HepG2 (cell line): Measurements from ENCODE around the gene PLXNB2. TPM values are rescaled to one million over a fixed set of nuclear protein-coding genes. Genes with fewer than 3 reads are reported as not detected.

Source experiments
- ATAC-seq: fragments of 200-7000 bp; cut with Tn5 transposase; 3 replicates; pipeline ENCODE4 v1.9.1; 2020; ENCODE audit warnings: mild to moderate bottlenecking, moderate library complexity
- BruUV-seq: library from RNA; stranded (reverse); fragments of 400-500 nt; replicated peaks from 2 replicates; lab custom pipeline; 2021; lab: Mats Ljungman, UMichigan
- CTCF ChIA-PET: fragments of 300-600 bp; formaldehyde crosslinking; extraction: SDS; loops from one replicate; lab custom pipeline; 2021; ENCODE audit warnings: low total read pairs, inconsistent platforms, low intra/inter-chr PET ratio; lab: Yijun Ruan, JAX
- POLR2A ChIA-PET: fragments of 350-600 bp; sonication (Branson Sonifier 250); formaldehyde crosslinking; loops from one replicate; lab custom pipeline; 2020; ENCODE audit warnings: antibody characterized with exemption, inconsistent platforms; lab: Yijun Ruan, JAX
- DNase-seq: peaks from one replicate; pipeline ENCODE4 v3.0.0-alpha.2; 2015; ENCODE audit warnings: low spot score
- FAIRE-seq: peaks from 3 replicates; lab custom pipeline; 2011; peaks lifted over from hg19 to GRCh38; lab: Jason Lieb, UNC
- H2AFZ ChIP-seq: one replicate; pipeline ENCODE4 v1.6.1; 2011; ENCODE audit warnings: low read length, inconsistent platforms
- H3K27ac ChIP-seq: fragments of 300-600 bp; 3 replicates; pipeline ENCODE4 v1.8.0; 2011; ENCODE audit warnings: mixed run types, mild to moderate bottlenecking, mixed read lengths, low read length, inconsistent platforms; ENCODE audit not compliant: insufficient read depth; ENCODE audit errors: extremely low read length
- H3K27me3 ChIP-seq, 2 experiments: fragments of 200-600 bp in 1 of 2; 2 replicates in 1 of 2; 3 replicates in 1 of 2; pipeline versions ENCODE4 v1.6.0 to v1.8.0; 2011; ENCODE audit warnings: low read length in 2 of 2, mild to moderate bottlenecking in 2 of 2, moderate library complexity in 2 of 2, inconsistent platforms in 1 of 2; ENCODE audit not compliant: insufficient read depth in 2 of 2, control insufficient read depth in 1 of 2
- H3K36me3 ChIP-seq, 2 experiments: fragments of 200-600 bp in 1 of 2; replicated peaks in 1 of 2; 2 replicates in 1 of 2; 3 replicates in 1 of 2; pipeline versions ENCODE4 v1.5.1 to v1.8.0; 2011; ENCODE audit warnings: low read length in 2 of 2, inconsistent platforms in 1 of 2; ENCODE audit not compliant: insufficient read depth in 2 of 2, control insufficient read depth in 1 of 2
- H3K4me1 ChIP-seq: 2 replicates; pipeline ENCODE4 v1.5.1; 2012; ENCODE audit warnings: low read length, inconsistent platforms; ENCODE audit not compliant: insufficient read depth
- H3K4me2 ChIP-seq: 2 replicates; pipeline ENCODE4 v1.6.0; 2011; ENCODE audit warnings: low read depth, low read length, inconsistent platforms
- H3K4me3 ChIP-seq, 3 experiments: fragments of 200-600 bp in 1 of 3; sonication (generic), shearing (Covaris generic) in 1 of 3; replicated peaks in 1 of 3; 2 replicates each; pipeline ENCODE4 v1.5.1; 2011 to 2016; ENCODE audit warnings: low read length in 3 of 3, inconsistent platforms in 2 of 3, low read depth in 2 of 3, mild to moderate bottlenecking in 2 of 3, control low read depth in 1 of 3, mixed read lengths in 1 of 3; ENCODE audit not compliant: insufficient read depth in 1 of 3
- H3K79me2 ChIP-seq: one replicate; pipeline ENCODE4 v1.6.1; 2011; ENCODE audit warnings: low read length, inconsistent platforms; ENCODE audit not compliant: insufficient read depth
- H3K9ac ChIP-seq: 2 replicates; pipeline ENCODE4 v1.6.0; 2011; ENCODE audit warnings: mild to moderate bottlenecking, low read depth, low read length, inconsistent platforms; ENCODE audit not compliant: insufficient read depth
- H3K9me3 ChIP-seq: 2 replicates; pipeline ENCODE4 v1.5.1; 2012; ENCODE audit warnings: mild to moderate bottlenecking, low read length
- H4K20me1 ChIP-seq: 2 replicates; pipeline ENCODE4 v1.6.0; 2011; ENCODE audit warnings: inconsistent platforms, mild to moderate bottlenecking, low read length, moderate library complexity; ENCODE audit not compliant: insufficient read depth
- DPF2 ChIP-seq: sonication (generic); formaldehyde crosslinking; IDR thresholded peaks from 2 replicates; pipeline ENCODE4 v1.4.0; 2020; ENCODE audit warnings: mild to moderate bottlenecking, low read depth, missing genetic modification reagents, borderline replicate concordance
- MAFF ChIP-seq: IDR thresholded peaks from 2 replicates; pipeline ENCODE4 v1.6.1; 2011; ENCODE audit warnings: low read depth, low read length, improper control_type of control experiment
- MAFK ChIP-seq, 2 experiments: IDR thresholded peaks in 1 of 2; conservative IDR thresholded peaks in 1 of 2; 2 replicates each; pipeline ENCODE4 v1.6.1; 2011; ENCODE audit warnings: improper control_type of control experiment in 2 of 2, low read length in 2 of 2
- MEF2D ChIP-seq: sonication (generic); formaldehyde crosslinking; IDR thresholded peaks from 2 replicates; pipeline ENCODE4 v1.5.1; 2020; ENCODE audit warnings: mild to moderate bottlenecking, missing genetic modification reagents
- PAX8 ChIP-seq: sonication (generic); formaldehyde crosslinking; IDR thresholded peaks from 2 replicates; pipeline ENCODE4 v1.8.0; 2022; ENCODE audit warnings: mild to moderate bottlenecking, missing genetic modification reagents, borderline replicate concordance
- SRF ChIP-seq: IDR thresholded peaks from 2 replicates; pipeline ENCODE4 v1.6.1; 2011; ENCODE audit warnings: mild to moderate bottlenecking, low read depth, low read length, moderate library complexity
- ZBTB26 ChIP-seq: IDR thresholded peaks from 2 replicates; pipeline ENCODE4 v1.6.1; 2016; ENCODE audit warnings: missing compliant biosample characterization, missing genetic modification reagents, borderline replicate concordance
- ZFY ChIP-seq: sonication (generic); formaldehyde crosslinking; IDR thresholded peaks from 2 replicates; pipeline ENCODE4 v1.4.0; 2020; ENCODE audit warnings: missing genetic modification reagents
- ZNF570 ChIP-seq: sonication (generic); formaldehyde crosslinking; IDR thresholded peaks from 2 replicates; pipeline ENCODE4 v1.4.0; 2020; ENCODE audit warnings: mild to moderate bottlenecking, missing genetic modification reagents, borderline replicate concordance
- WGBS: methylation state at CpG from one replicate; pipeline ENCODE4 v1.1.6; 2017; ENCODE audit warnings: low lambda C conversion rate; 5-methylcytosine and 5-hydroxymethylcytosine counted together
- in situ Hi-C: cut with HindIII; loops from 2 replicates; pipeline ENCODE4 v1.10.0; 2017; ENCODE audit warnings: low pct_unique_long_range_greater_than_20kb; ENCODE audit not compliant: extremely low pct_ligation_motif_present
- intact Hi-C: fragments of 100-400 bp; cut with micrococcal nuclease; formaldehyde crosslinking; loops from one replicate; pipeline ENCODE4 v1.10.0; 2022; ENCODE audit not compliant: unreplicated experiment
- polyA plus RNA-seq, 8 experiments: library from polyadenylated mRNA; depleted of rRNA in 3 of 8; stranded (reverse) in 7 of 8; unstranded in 1 of 8; fragments of >200 nt; fragmentation: Illumina TruSeq in 4 of 8; extraction: Trizol in 4 of 8; gene quantifications; 2 replicates each; pipeline versions ENCODE4 v1.2.1 to v1.2.3, GENCODE V29; 2011 to 2016; ENCODE audit warnings: low read depth in 4 of 8, missing spikeins in 1 of 8, mixed read lengths in 1 of 8; ENCODE audit not compliant: insufficient read depth in 1 of 8
- total RNA-seq, 5 experiments: library from RNA; depleted of rRNA; stranded (reverse); fragments of >200 nt; fragmentation: Illumina TruSeq; extraction: Trizol; gene quantifications; 2 replicates each; pipeline ENCODE4 v1.2.3, GENCODE V29; 2016; ENCODE audit warnings: low read depth in 1 of 5
- TF ChIP-seq, protein P1 (sequence below): sonication (generic); formaldehyde crosslinking; IDR thresholded peaks from 2 replicates; pipeline ENCODE4 v1.5.0; 2020; ENCODE audit warnings: missing genetic modification reagents

Gene PLXNB2
- total and polyA plus RNA-seq, 2 of the 13 experiments (the other 11 are each of a cell fraction or from before 2014, with no cell fraction given), result 32.6 to 68.9 TPM

- TF ChIP-seq SRF, result no peak
- TF ChIP-seq MEF2D, result no peak
- no peak for TF ChIP-seq DPF2 (CRISPR knock-in tag)
- TF ChIP-seq, protein P1, sequence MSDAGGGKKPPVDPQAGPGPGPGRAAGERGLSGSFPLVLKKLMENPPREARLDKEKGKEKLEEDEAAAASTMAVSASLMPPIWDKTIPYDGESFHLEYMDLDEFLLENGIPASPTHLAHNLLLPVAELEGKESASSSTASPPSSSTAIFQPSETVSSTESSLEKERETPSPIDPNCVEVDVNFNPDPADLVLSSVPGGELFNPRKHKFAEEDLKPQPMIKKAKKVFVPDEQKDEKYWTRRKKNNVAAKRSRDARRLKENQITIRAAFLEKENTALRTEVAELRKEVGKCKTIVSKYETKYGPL (CRISPR knock-in tag), result no peak
- TF ChIP-seq ZNF570 (CRISPR knock-in tag), result no peak
- TF ChIP-seq PAX8 (CRISPR knock-in tag), result no peak
Measured at GRCh38 chr22:50259302-50259701, 48.1 kb downstream of the PLXNB2 start (continued).

DNA sequence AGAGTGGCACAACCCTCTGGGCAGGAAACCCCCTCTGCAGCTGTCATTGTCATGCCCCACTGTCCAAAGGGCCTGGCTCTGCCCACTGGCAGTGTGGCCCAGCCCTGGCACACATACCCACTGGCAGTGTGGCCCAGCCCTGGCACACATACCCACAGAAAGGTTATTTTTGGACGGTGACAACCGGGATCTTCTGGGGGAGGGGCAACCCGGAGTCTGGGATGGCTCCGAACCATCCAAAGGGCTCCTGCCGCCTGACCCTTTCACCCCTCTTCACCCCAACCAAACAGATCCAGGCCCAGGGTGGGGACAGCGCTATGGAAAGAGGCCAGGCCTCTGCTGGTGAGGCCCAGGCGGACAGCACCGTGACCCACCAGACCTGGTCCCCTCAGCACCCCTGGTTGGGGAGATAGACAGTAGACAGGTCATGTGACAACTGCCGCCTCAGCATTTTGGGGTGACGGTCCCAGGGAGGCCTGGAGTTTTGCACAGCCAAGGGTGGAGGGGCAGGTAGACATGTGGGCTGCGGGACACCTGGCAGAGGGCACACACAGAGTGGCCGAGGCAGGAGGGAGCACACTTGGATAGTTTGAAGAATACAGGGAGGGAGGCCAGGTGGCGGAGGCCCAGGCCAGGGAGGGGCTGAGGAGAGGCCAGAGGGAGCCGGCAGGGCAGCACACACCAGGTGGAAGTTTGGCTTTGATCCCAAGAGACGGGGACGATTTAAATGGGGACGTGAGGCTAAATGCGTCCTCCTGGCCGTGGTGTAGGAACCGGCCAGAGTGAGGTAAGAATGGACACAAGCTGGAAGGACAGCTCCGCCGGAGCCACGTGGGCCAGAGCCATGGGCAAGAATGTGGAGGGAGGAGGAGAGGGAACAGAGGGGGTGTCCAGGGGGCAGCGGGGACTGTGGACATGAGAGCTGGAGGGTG lies 48.8 kb downstream of the PLXNB2 start:
- H3K27me3 ChIP-seq, result peaks cover 5 to 12% of the 10 kb centered on the region in 2 experiments; a peak in 3 of 5 replicates
- intact Hi-C loops, result no loop called here
- H3K36me3 ChIP-seq, result peaks cover 3% of the 10 kb centered on the region in 2 experiments; a peak in 1 of 5 replicates
- DNase-seq, result no peak
- ChIA-PET POLR2A (interaction anchor here (1.1 kb wide), 1 partner anchor 7 kb away, joined by 3 read pairs; the partner anchor contains the start of gene HDAC10), CTCF (no interaction called here)
- no peak overlapping the region for H3K9ac ChIP-seq
- H4K20me1 ChIP-seq, result no peaks in the 10 kb centered on the region
- no peak overlapping the region for H2AFZ ChIP-seq
- no peak overlapping the region for H3K4me3 ChIP-seq
- 94% methylated on average over 24 of the region's 24 CpGs for WGBS
- BruUV-seq, result no TSS peak
- no peak overlapping the region for H3K27ac ChIP-seq
- H3K9me3 ChIP-seq, result no peaks in the 10 kb centered on the region
- FAIRE-seq, result no peak
- H3K4me1 ChIP-seq, result peaks cover 42% of the 10 kb centered on the region
- no peaks in the 10 kb centered on the region for H3K79me2 ChIP-seq
- no peak overlapping the region for H3K4me2 ChIP-seq
- ATAC-seq, result no peak
- in situ Hi-C loops, result no loop called here
- TF ChIP-seq ZFY (CRISPR knock-in tag) (no peak), MAFF (peak; percentile 88), MAFK (conservative IDR thresholded peaks at IDR 0.05 in 1 of 2, IDR thresholded peaks at IDR 0.05 in 1 of 2; ENCODE audit: low read length in 2 of 2) (peak; percentile 93 to 94), ZBTB26 (no peak)
